GM10248 (cell line): ENCODE data around the gene DRC7.

Experiments
- CTCF ChIA-PET: fragments of 300-600 bp; sonication (Branson Sonifier 250); formaldehyde crosslinking; extraction: SDS; loops from one replicate; lab custom pipeline; 2021; ENCODE audit warnings: antibody characterized with exemption; lab: Yijun Ruan, JAX
- POLR2A ChIA-PET: fragments of 350-650 bp; sonication (Branson Sonifier 250); formaldehyde crosslinking; extraction: SDS; loops from one replicate; lab custom pipeline; 2020; ENCODE audit warnings: antibody characterized with exemption; lab: Yijun Ruan, JAX
- DNase-seq: peaks from one replicate; pipeline ENCODE4 v3.0.0; 2012; ENCODE audit errors: extremely low spot score
- CTCF ChIP-seq: IDR thresholded peaks from 2 replicates; pipeline ENCODE4 v1.5.1; 2012; ENCODE audit warnings: mild to moderate bottlenecking, low read depth; ENCODE audit errors: extremely low read depth, missing control alignments, control extremely low read depth

DRC7 gene

DNA sequence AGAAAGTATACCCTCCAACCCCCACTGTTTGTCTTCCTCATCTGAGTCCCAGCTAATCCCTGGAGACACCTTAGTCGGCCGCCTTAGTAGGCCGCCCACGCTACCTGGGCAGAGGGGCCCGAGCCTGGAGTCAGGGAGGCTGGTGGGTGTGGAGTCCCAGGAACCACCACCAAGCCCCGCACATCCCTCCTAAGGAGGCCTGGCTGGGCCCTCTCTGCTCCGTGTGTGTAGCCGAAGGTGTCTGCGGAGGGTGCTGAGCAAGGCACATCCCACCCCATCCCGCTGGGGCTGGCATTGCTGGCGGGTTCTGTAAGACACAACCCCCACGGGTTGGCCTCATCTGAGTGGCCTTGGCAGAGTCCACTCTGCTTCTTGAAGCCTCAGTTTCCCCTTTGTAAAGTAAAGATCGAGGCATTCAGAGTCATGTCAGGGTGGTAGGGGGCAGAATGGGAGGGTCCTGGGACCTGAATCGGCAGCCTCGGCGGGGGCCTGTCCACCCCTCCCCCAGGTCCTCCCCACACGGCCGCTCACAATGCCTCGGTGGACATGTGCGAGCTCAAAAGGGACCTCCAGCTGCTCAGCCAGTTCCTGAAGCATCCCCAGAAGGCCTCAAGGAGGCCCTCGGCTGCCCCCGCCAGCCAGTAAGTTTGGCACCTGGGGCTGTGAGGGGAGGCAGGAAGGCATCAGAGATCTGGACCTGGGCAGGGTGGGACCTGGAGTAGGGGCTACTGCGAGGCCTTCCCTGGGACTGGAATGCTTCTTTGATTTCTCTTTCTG lies 41.7 kb upstream of the DRC7 start:
- ChIA-PET POLR2A (no interaction called here), CTCF (interaction anchor here (0.9 to 8.5 kb wide), 6 partner anchors 14 to 82 kb away, joined by 3 to 116 read pairs (median 6); partner anchors contain the start of gene KATNB1)
- DNase-seq, result no peak
- no peak for TF ChIP-seq CTCF

- DNase-seq, result no peak
- CTCF ChIA-PET, result interaction anchor here (1.0 to 1.8 kb wide), 3 partner anchors 15 to 77 kb away, joined by 3 to 4 read pairs (median 4); no protein-coding TSS in a partner anchor
- POLR2A ChIA-PET, result no interaction called here
- no peak for TF ChIP-seq CTCF
These were observed 40.7 kb upstream of the DRC7 start for GRCh38 chr16:57653936-57654335.

DNA sequence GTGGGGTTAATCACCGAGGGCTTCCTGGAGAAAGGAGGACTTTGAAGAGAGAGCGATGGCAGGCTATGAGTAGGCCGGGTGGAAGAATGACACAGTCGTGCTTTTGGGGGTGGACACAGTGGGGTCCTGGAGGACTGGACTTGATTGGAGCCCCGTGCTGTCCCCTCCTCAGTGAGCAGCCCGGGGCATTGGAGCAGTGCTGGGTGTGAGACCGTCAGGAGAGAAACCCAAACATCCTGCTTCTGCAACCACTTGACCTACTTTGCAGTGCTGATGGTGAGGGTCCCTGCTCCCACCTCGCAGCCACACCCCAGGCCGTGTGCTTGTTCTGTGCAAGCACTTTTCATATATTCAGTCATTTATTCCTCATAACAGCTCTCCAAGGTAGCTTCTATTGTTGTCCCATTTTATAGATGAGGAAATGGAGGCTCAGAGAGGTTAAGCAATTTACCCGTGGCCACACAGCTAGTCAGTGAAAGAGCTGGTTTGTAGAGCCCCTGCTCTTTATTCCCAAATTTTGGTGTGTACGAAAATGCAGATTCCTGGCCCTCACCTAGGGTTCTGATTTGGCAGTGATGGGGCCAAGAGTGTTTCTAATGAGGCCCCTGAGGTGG lies 38.2 kb upstream of the DRC7 start:
- POLR2A ChIA-PET, result no interaction called here
- CTCF ChIA-PET, result interaction anchor here (1.2 to 1.4 kb wide), 2 partner anchors 8 to 80 kb away, joined by 4 to 7 read pairs; no protein-coding TSS in a partner anchor
- DNase-seq, result no peak
- no peak for TF ChIP-seq CTCF

GRCh38 chr16:57657228-57657627 lies 37.4 kb upstream of the DRC7 start:
- TF ChIP-seq CTCF, result no peak
- DNase-seq, result no peak
- ChIA-PET CTCF (interaction anchor here (1.2 to 1.4 kb wide), 2 partner anchors 9 to 81 kb away, joined by 4 to 7 read pairs; no protein-coding TSS in a partner anchor), POLR2A (no interaction called here)

GRCh38 chr16:57658130-57658877 lies 36.3 kb upstream of the DRC7 start:
- DNase-seq, result no peak
- TF ChIP-seq CTCF, result no peak
- CTCF ChIA-PET, result interaction anchor here (1.0 to 1.6 kb wide), 5 partner anchors 9 to 82 kb away, joined by 3 to 4 read pairs (median 3); no protein-coding TSS in a partner anchor
- POLR2A ChIA-PET, result no interaction called here
